Measurements from ENCODE around the gene CEP70.
"Not testable (repeated sequence)": the region's sequence is repeated elsewhere in the genome, so short reads cannot be mapped to it uniquely, and the experiment has no call there.

CEP70 gene

DNA sequence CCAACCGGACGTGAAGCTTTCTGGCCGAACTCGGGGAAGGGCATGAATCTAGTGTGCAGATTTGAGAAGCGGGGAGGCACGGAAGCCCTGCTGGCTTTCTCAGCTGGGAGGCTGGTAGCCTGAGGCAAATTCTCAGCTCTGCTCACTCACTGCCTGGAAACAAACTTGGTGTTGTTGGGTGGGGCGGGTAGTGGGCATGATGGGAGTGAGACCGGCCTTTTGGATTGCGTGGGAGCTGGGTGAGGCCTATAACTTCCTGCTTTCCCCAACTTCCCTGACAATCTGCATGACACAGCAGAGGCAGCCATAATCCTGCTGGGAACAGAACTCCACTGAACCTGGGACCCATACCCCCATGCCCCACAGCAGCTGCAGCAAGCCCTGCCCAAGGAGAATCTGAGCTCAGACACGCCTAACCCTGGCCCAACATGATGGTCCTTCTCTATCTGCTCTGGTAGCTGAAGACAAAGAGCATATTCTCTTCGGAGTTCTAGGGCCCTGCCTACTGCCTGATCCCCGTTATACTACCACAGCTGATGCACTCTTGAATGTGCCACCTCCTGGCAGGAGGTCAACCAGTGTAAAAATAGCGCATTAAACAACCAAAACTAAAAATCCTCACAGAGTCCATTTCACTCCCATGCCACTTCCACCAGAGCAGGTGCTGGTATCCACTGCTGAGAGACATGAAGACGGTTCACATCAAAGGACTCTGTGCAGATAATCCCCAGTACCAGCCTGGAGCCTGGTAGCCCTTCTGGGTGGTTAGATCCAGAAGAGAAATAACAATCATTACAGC lies 44.7 kb downstream of the CEP70 start:
- TF ChIP-seq, protein P1, sequence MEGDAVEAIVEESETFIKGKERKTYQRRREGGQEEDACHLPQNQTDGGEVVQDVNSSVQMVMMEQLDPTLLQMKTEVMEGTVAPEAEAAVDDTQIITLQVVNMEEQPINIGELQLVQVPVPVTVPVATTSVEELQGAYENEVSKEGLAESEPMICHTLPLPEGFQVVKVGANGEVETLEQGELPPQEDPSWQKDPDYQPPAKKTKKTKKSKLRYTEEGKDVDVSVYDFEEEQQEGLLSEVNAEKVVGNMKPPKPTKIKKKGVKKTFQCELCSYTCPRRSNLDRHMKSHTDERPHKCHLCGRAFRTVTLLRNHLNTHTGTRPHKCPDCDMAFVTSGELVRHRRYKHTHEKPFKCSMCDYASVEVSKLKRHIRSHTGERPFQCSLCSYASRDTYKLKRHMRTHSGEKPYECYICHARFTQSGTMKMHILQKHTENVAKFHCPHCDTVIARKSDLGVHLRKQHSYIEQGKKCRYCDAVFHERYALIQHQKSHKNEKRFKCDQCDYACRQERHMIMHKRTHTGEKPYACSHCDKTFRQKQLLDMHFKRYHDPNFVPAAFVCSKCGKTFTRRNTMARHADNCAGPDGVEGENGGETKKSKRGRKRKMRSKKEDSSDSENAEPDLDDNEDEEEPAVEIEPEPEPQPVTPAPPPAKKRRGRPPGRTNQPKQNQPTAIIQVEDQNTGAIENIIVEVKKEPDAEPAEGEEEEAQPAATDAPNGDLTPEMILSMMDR (IDR thresholded peaks at IDR 0.05; ENCODE audit: insufficient read depth, low read length, missing control alignments) = no peak
- CTCF ChIA-PET = no interaction called here
- no peak overlapping the region for H3K4me3 ChIP-seq (ENCODE audit: low read depth, low read length)
- POLR2A ChIA-PET = no interaction called here
- no peak for DNase-seq (ENCODE audit: low read depth, low spot score)

DNA sequence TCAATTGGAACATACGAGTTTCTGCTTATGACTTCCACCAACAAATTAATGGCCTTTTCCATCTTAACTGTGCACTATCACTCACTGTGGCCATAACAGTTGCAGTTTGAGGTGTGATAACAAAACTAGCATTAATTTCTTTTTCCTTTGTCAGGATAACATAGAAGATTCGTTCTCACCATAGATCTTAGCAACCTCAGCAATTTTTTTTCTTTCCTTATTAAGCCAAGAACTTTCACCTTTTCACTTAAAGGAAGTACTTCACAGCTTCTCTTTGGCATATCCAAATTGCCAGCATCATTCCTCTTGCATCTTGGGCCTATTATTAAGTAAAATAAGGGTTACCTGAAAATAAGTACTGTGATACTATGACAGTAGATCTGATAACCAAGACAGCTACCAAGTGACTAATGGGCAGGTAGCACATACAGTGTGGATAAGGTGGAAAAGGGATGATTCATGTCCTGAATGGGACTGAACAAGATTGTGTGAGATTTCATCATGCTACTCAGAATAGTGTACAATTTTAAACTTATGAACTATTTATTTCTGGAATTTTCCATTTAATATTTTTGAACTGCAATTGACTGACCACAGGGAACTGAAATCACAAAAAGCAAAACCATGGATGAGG lies 46.6 kb downstream of the CEP70 start:
- TF ChIP-seq, protein P1 (IDR thresholded peaks at IDR 0.05; ENCODE audit: insufficient read depth, low read length, missing control alignments) = no peak
- no peak for DNase-seq (ENCODE audit: low read depth, low spot score)
- CTCF ChIA-PET = no interaction called here
- no peak overlapping the region for H3K4me3 ChIP-seq (ENCODE audit: low read depth, low read length)
- POLR2A ChIA-PET = no interaction called here

DNA sequence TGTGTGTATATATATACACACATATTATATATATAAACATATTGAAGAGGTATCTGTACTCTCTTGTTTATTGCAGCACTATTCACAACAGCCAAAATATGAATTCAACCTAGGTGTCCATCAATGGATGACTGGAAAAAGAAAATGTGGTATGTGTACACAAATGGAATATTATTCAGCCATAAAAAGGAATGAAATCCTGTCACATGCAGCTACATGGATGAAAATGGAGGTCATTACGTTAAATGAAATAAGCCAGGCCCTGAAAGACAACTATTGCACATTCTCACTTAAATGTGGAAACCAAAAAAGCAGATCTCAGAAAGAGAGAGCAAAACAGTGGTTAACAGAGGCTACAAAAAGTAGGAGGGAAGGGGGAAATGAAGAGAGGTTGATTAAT lies 49.5 kb downstream of the CEP70 start:
- ChIA-PET CTCF (no interaction called here), POLR2A (no interaction called here)
- DNase-seq (ENCODE audit: low read depth, low spot score) = no peak
- TF ChIP-seq, protein P1 (IDR thresholded peaks at IDR 0.05; ENCODE audit: insufficient read depth, low read length, missing control alignments) = no peak
- no peak overlapping the region for H3K4me3 ChIP-seq (ENCODE audit: low read depth, low read length)

DNA sequence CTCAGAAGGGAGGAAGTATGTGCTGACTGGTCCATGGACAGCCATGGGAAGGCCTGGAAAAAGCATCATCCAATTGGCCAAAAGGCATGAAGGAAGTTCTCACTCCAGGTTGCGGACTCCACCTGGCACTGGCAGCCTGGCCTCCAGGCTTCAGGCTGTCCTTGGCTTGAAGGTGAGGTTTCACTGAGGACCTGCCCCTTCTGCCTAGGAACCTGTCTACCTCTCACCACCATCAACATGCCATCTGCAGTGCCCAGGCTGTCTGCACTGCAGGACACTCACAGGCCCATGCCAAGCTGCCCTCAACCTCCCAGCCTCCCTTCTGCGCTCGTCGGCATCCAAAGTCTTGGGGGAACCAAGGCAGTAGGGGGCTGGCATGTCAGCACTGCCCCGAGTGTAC lies 51.1 kb downstream of the CEP70 start:
- ChIA-PET CTCF (no interaction called here), POLR2A (no interaction called here)
- TF ChIP-seq, protein P1 (IDR thresholded peaks at IDR 0.05; ENCODE audit: insufficient read depth, low read length, missing control alignments) = no peak
- no peak for DNase-seq (ENCODE audit: low read depth, low spot score)
- H3K4me3 ChIP-seq (ENCODE audit: low read depth, low read length) = no peak overlapping the region

DNA sequence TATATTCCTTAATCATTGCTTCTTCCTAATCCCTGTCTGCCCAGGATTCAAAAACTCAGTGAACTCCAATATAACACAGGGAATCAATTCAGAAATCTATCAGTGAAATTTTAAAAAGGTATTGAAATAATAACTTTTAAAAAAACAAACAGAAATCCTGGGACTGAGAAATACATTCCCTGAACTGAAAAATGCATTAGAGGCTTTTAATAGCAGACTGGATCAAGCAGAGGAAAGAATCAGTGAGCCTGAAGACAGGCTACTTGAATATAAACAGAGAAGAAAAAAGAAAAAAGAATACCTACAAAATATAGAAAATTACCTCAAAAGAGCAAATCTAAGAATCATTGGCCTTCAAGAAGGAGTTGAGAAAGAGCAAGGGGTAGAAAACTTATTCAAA lies 54.7 kb downstream of the CEP70 start:
- no peak for DNase-seq (ENCODE audit: low read depth, low spot score)
- TF ChIP-seq, protein P1 (IDR thresholded peaks at IDR 0.05; ENCODE audit: insufficient read depth, low read length, missing control alignments) = no peak
- POLR2A ChIA-PET = no interaction called here
- no peak overlapping the region for H3K4me3 ChIP-seq (ENCODE audit: low read depth, low read length)
- CTCF ChIA-PET = no interaction called here

DNA sequence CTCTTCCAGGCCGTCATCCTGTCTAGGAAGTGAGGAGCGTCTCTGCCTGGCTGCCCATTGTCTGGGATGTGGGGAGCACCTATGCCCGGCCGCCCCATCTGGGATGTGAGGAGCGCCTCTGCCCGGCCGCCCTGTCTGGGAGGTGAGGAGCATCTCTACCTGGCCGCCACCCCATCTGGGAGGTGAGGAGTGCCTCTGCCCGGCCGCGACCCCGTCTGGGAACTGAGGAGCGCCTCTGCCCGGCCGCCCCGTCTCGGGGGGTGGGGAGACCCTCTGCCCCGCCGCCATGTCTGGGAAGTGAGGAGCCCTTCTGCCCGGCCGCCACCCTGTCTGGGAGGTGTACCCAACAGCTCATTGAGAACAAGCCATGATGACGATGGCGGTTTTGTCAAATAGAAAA lies 72.6 kb downstream of the CEP70 start:
- POLR2A ChIA-PET; CTCF ChIA-PET; DNase-seq (ENCODE audit: low read depth, low spot score); H3K4me3 ChIP-seq (ENCODE audit: low read depth, low read length): not testable (repeated sequence)
